GM12891 (cell line): ENCODE measurements around the gene ADAMTSL1.

Experiments used
- POLR2A ChIP-seq: IDR thresholded peaks from 2 replicates; pipeline ENCODE4 v1.6.1; 2011; ENCODE audit warnings: low read depth, low read length, control low read depth
- POLR2AphosphoS5 ChIP-seq: IDR thresholded peaks from 2 replicates; pipeline ENCODE4 v1.6.1; 2011; ENCODE audit warnings: low read depth, low read length, control low read depth
- POU2F2 ChIP-seq: IDR thresholded peaks from 2 replicates; pipeline ENCODE4 v1.6.1; 2011; ENCODE audit warnings: low read depth, mild to moderate bottlenecking, control low read depth, low read length, moderate library complexity
- TAF1 ChIP-seq: IDR thresholded peaks from 2 replicates; pipeline ENCODE4 v1.6.1; 2011; ENCODE audit warnings: low read depth, low read length, control low read depth

DNA sequence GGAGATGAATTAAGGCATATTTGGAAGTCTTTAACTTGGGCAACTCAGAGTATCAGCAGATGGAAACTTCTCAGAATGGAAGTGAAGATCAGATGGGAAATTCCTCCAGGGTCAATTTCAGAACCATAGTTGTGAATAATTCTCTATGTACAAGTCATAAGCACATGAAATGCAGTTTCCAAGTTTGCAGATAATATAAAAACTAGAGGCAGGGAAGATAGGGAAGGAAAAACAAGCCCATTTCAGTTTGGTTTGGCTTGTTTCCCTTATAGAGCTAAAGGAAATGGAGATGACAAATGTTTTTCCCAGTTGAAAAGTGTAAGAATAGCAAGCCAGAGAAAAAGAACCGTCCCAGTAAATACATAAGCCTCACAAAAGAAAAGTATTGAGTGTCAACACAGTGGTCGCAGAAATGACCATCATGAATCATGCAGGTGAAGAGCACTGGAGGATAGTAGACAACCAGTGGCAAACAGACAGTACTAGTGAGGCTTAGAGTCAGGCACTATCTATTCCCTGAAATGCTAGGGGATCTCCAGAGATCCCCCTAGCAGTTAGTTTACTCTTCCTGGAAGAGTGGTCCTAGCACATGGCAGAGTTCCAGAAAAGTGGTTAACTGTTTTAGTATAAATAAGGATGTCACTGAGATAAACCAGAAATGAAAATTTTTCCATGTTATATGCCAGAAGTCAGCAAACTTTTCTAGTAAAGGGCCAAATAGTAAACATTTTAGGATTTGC, 313.1 kb downstream of the ADAMTSL1 start:
- TF ChIP-seq POLR2A (no peak), TAF1 (no peak), POLR2AphosphoS5 (no peak), POU2F2 (no peak)
